ENCODE results near the gene VPS29.
A peak's percentile ranks its signal among the peaks of the same experiment; 100 is the strongest.
"Not testable (repeated sequence)": the region's sequence is repeated elsewhere in the genome, so short reads cannot be mapped to it uniquely, and the experiment has no call there.

Gene VPS29

DNA sequence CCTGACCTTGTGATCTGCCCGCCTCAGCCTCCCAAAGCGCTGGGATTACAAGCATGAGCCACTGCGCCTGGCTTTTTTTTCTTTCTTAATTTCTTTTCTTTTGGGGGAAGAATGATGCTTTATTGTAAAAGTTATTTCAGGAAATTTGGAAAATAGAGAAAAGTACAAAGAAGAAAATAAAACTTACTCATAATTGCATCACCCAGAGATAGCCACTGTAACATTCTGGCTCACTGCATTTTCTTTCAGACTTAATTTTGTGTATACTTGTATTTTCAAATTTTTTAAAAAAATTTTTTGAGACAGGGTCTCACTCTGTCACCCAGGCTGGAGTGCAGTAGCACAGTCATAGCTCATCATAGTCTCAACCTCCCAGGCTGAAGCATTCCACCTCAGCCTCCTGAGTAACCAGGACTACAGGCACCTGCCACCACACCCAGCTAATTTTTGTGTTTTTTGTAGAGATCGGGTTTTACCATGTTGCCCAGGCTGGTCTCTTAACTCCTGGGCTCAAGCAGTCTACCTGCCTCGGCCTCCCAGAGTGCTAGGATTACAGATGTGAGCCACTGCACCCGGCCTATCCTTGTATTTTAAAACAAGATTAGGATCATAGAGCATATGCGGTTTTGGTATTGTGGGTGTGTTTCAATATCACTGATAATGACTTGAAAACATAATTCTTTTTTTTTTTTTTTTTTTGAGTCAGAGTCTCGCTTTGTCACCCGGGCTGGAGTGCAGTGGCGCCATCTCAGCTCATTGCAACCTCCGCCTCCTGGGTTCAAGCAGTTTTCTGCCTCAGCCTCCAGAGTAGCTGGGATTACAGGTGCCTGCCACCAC lies 19.2 kb upstream of the VPS29 start:
- DNase-seq (ENCODE audit: low read depth): not testable (repeated sequence)

DNA sequence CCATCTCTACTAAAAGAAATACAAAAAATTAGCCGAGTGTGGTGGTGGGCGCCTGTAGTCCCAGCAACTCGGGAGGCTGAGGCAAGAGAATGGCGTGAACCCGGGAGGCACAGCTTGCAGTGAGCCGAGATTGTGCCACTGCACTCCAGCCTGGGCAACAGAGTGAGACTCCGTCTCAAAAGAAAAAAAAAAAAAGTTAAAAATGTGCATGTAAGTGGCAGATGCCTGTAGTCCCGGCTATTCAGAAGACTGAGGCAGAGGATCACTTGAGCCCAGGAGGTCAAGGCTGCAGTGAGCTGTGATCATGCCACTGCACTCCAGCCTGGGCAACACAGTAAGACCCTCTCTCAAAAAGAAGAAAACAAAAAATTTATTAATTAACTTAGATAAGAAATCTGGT lies 16.1 kb upstream of the VPS29 start:
- not testable (repeated sequence) for DNase-seq (ENCODE audit: low read depth)

- DNase-seq (ENCODE audit: low read depth): no peak
These were observed 15.1 kb upstream of the VPS29 start for GRCh38 chr12:110516995-110517394.

DNA sequence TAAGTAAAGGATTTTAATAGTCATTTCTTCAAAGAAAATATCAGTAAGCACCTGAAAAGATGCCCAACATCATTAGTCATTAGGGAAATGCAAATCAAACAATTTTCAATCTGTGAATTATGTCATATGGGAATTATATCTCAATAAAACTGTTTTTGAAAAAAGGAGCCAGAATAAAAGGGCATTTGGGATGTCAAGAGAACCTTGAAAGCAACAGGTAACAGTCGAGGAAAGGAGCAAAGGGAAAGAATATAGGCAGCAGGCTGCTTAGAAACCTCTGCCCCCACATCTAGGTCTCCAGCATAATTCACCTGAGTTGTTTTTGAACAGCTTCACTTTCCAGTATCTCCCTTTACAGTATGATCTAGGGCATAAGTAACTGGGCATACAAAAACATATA lies 12.5 kb upstream of the VPS29 start:
- no peak for DNase-seq (ENCODE audit: low read depth)

GRCh38 chr12:110513842-110514241 lies 11.9 kb upstream of the VPS29 start:
- DNase-seq (ENCODE audit: low read depth): no peak

- no peak for DNase-seq (ENCODE audit: low read depth)
These were observed 6.2 kb upstream of the VPS29 start for GRCh38 chr12:110508071-110508586.

- no peak for DNase-seq (ENCODE audit: low read depth)
These were observed 3.4 kb upstream of the VPS29 start for GRCh38 chr12:110505332-110505731.

- DNase-seq (ENCODE audit: low read depth): no peak
These were observed 1.5 kb upstream of the VPS29 start for GRCh38 chr12:110503432-110503831.

DNA sequence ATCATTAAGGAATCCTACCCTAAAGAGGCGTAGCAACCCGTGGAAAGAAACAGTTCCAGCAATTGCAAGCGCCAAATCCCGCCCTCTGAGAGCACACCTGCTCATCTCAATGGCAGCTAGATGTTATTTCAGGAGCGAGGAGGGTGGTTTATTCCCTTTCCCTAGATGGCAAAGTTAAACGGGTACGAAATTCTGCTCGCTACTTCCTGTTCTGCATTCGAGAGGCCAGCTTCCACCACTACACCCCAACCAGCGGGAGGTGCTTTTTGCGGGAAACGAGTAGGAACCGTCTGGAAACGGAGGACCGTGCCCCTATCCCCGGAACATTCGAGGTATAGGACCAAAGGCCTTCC lies 536 bp downstream of the VPS29 start:
- no peak for DNase-seq (ENCODE audit: low read depth)

DNA sequence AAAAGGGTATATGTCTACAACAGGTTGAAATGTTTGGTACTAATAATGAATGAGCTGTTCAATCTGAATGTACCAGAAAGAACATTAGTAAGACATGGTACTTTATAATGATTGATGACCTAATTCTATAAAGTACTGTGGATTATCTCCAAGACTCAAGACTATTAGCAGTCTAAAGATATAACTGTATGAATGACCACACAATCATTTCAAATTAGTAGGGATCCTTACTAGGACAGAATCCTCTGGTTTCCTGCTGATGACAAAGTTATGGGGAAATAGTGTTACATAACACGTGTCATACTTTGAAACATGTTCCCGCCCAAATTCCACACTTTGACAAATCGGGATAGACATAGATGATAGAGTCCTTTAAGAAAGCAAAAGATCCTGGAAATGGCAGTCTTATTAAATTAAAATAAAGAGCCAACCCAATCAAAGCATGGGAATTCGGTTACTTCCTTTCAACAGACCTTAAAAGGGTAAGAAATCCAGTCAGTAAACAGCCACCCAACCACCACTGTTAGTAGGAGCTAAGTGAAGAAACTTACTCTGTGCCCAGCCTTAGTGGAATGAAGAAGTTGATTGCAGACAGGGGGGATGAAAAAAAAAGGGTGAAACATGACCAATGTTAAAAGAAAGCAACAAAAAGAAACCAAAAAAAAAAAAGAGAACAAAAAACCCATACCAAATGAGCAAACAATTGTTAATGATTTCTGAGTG lies 2.8 kb downstream of the VPS29 start:
- DNase-seq (ENCODE audit: low read depth): no peak

DNA sequence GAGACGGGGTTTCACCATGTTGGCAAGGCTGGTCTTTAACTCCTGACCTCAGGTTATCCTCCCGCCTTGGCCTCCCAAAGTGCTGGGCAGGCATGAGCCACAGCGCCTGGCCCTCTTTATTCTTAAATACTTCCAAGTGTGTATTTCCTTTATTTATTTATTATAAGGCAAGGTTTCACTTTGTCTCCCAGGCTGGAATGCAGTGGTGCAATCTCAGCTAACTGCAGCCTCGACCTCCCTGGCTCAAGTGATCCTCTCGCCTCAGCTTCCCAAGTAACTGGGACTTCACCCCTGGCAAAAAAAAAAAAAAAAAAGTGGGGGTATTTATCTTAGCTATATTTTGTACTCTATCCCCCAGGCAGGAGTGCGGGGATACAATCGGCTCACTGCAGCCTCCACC lies 26.5 kb downstream of the VPS29 start:
- no peak for DNase-seq (ENCODE audit: low read depth)

GRCh38 chr12:110468214-110469048 lies 33.5 kb downstream of the VPS29 start, which contains the start of the genes FAM216A and GPN3:
Gene FAM216A (plus strand): TSS chr12:110468845. CDS start chr12:110468876, 31 bp downstream.
Gene GPN3 (minus strand): TSS chr12:110468257. CDS start chr12:110468203, 54 bp downstream.
- DNase-seq (ENCODE audit: low read depth): peak; percentile 92

- no peak for DNase-seq (ENCODE audit: low read depth)
These were observed 34.1 kb downstream of the VPS29 start for GRCh38 chr12:110467847-110468213.

DNA sequence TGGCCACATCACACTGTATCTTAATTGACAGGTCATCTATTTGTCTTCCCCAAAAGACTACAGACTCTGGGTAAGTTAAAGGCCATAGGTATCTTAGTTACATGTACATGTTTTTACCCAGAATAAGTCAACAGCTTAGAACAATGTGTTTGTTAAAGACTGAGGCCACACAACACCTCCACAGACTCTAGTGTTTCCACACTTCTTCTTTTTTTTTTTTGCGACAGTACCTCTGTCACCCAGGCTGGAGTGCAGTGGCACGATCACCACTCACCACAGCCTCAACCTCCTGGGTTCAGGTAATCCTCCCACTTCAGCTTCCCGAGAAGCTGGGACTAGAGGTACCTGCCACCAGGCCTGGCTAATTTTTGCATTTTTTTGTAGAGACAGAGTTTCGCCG lies 35.1 kb downstream of the VPS29 start:
- DNase-seq (ENCODE audit: low read depth): no peak

DNA sequence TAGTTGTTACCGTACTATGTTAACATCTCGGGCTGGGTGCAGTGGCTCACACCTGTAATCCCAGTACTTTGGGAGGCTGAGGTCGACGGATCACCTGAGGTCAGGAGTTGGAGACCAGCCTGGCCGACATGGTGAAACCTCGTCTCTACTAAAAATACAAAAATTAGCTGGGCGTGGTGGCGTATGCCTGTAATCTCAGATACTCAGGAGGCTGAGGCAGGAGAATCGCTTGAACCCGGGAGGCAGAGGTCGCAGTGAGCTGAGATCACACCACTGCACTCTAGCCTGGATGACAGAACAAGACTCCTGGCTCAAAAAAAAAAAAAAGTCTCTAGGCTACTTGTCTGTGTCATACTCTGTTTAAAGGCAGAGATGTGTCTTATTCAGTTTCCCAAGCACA lies 36.1 kb downstream of the VPS29 start:
- not testable (repeated sequence) for DNase-seq (ENCODE audit: low read depth)

GRCh38 chr12:110465024-110465423 lies 36.9 kb downstream of the VPS29 start:
- no peak for DNase-seq (ENCODE audit: low read depth)

DNA sequence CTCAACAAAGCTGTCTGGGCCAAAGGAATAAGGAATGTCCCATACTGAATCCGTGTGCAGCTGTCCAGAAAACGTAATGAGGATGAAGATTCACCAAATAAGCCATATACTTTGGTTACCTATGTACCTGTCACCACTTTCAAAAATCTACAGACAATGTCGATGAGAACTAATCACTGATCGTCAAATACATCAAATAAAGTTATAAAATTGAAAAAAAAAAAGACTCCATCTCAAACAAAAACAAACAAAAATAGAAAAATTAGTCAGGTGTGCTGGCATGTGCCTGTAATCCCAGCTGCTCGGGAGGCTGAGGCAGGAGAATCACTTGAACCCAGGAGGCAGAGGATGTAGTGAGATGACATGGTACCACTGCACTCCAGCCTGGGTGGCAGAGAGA lies 40.7 kb downstream of the VPS29 start:
- DNase-seq (ENCODE audit: low read depth): not testable (repeated sequence)

DNA sequence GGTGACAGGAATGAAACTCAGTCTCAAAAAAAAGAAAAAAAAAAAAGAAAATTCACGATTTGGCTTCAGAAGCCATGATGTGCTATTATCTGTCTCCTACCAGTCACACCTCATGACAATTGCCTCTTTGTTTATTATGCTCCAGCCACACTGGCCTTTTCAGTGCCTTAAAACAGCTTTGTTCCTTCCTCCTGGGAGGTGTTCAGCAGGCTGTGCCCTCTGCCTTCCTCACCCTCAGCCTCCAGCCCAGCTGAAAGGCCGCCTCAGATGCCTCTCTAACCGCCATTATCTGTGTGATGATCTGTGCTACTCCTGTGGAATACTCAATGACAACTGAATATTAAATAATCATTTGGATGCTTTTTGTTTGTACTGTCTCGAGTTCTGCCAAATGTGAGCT lies 43.2 kb downstream of the VPS29 start:
- no peak for DNase-seq (ENCODE audit: low read depth)

DNA sequence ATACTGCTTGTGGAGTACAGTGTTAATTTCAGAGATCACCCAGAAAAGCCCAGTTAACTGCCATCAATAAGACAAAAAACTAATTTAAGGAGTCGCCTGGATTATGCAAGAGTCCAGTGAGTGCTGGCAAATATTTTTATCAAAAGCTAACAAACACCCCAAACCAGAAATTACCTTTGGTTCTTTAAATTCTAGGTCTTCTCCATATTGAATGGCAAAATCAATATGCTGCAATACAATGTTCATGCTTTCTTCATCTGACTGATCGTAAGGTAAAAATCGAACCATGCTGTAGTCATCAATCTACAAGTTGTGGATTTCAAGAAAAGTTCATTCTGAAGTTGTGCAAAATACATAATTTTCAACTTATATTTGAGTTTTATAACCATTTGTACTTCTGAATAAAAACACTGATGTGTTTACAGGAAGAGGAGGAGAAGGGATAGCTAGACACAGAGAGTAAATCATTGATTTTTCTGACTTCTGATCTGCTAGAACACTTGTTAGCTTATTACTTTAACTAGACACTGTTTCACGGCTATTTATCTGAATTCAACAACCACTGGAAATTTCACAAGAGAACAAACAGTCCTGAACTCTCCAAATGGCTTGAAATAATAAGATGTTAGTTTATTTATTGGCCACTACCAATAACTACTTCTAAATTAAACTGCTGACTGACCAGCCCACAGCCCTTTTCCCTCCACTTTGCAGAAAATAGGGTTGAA lies 48.2 kb downstream of the VPS29 start:
- DNase-seq (ENCODE audit: low read depth): no peak

DNA sequence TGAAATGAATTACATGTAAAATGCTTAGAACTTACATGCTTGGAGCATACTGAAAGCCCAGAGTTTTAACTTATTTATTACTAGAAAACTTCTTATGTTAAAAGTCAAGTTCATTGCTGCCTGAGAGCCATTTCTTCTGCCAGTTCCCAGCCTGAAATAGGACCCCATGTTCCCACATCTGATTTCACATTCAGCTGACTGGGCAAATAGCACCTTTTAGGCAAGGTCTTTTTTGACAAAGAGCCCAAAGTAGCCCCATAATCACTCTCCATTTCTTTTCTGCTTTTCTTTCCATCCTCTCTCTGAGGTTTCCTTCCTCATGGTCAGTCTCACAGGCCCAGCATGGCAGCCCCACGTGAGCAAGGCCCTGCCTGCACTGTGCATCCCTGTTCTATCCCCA lies 50.6 kb downstream of the VPS29 start:
- DNase-seq (ENCODE audit: low read depth): no peak

DNA sequence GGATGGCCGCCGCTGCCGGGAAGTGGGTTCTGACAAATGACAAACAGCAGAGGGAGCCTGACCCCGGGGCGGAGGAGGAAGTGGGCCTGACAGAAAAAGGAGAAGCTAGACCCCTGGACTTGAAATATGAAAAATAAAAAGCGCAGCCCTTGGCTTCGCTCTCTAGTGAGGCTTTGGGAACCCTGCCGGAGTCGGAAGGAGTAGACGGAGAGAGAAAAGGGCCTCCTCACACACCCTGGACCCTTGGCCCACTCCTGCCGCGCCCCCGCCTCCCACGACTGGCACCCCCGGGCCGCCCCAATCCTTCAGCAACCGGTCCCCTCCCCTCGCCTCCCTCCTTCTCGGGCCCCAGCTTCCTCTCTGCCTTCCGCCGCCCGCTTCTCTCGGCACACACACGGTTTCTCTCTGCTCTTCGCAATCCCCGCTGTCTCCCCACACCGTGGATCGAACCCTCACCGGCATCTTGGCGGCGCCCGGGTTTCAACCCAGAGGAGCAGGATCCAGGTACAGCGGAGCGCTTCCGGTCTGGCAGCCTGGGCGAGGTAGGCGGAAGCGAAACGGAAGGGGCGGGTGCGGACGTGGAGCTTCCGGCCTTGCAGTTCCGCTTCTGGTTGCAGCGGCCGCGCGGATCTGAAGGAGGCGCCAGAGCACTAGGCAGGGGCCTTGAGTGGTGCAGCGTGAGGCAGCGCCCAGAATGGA lies 52.0 kb downstream of the VPS29 start, which contains the start of gene ARPC3:
TSS of gene ARPC3 (minus strand) at position 539 of the 699 bp plus-strand sequence. CDS start at position 462, 77 bp downstream.
- peak; percentile 70 for DNase-seq (ENCODE audit: low read depth)

All from non-pigmented ciliary epithelial cell (primary cell).